Kasumi-1 (cell line): Measurements from ENCODE around the gene KNG1.
"Not testable (repeated sequence)": the region's sequence is repeated elsewhere in the genome, so short reads cannot be mapped to it uniquely, and the experiment has no call there.

Source experiments
- DNase-seq, 2 experiments: peaks; one replicate each; lab custom pipeline; 2025; lab: John Stamatoyannopoulos, UW

Gene KNG1

GRCh38 chr3:186717039-186717457 is at the start of gene KNG1:
Gene KNG1 (plus strand): TSS chr3:186717359. CDS start chr3:186717543, 184 bp downstream.
- no peak for DNase-seq

- no peak for DNase-seq
Observed at GRCh38 chr3:186668426-186668825, 48.7 kb upstream of the KNG1 start.

GRCh38 chr3:186669378-186670084 is 47.6 kb upstream of the KNG1 start:
- DNase-seq, result no peak

GRCh38 chr3:186670155-186670554 is 47.0 kb upstream of the KNG1 start:
- DNase-seq, result no peak

- DNase-seq, result no peak
Observed at GRCh38 chr3:186671051-186671450, 46.1 kb upstream of the KNG1 start.

- no peak for DNase-seq
Observed at GRCh38 chr3:186678604-186679003, 38.6 kb upstream of the KNG1 start.

GRCh38 chr3:186679151-186679550 is 38.0 kb upstream of the KNG1 start:
- no peak for DNase-seq

GRCh38 chr3:186680869-186681268 is 36.3 kb upstream of the KNG1 start:
- DNase-seq, result no peak

- DNase-seq, result no peak
Observed at GRCh38 chr3:186682812-186683211, 34.3 kb upstream of the KNG1 start.

GRCh38 chr3:186683979-186684378 is 33.2 kb upstream of the KNG1 start:
- no peak for DNase-seq

GRCh38 chr3:186686475-186686874 is 30.7 kb upstream of the KNG1 start:
- not testable (repeated sequence) for DNase-seq

GRCh38 chr3:186687120-186687651 is 30.0 kb upstream of the KNG1 start:
- DNase-seq, result no peak

GRCh38 chr3:186690304-186690703 is 26.9 kb upstream of the KNG1 start:
- not testable (repeated sequence) for DNase-seq

GRCh38 chr3:186691676-186692075 is 25.5 kb upstream of the KNG1 start:
- no peak for DNase-seq

GRCh38 chr3:186693843-186694242 is 23.3 kb upstream of the KNG1 start:
- DNase-seq, result no peak

- DNase-seq, result no peak
Observed at GRCh38 chr3:186694288-186695032, 22.7 kb upstream of the KNG1 start.

GRCh38 chr3:186696522-186696921 is 20.6 kb upstream of the KNG1 start:
- no peak for DNase-seq

- DNase-seq, result no peak
Observed at GRCh38 chr3:186697510-186697909, 19.6 kb upstream of the KNG1 start.

GRCh38 chr3:186700267-186700666 is 16.9 kb upstream of the KNG1 start:
- no peak for DNase-seq

GRCh38 chr3:186702451-186702850 is 14.7 kb upstream of the KNG1 start:
- DNase-seq, result not testable (repeated sequence)

GRCh38 chr3:186705882-186706780 is 11.0 kb upstream of the KNG1 start:
- no peak for DNase-seq
